Skin of body (tissue), 3 donors: ENCODE results near the gene TEX54. TPM values are rescaled to one million over a fixed set of nuclear protein-coding genes. Genes with fewer than 3 reads are reported as not detected.

Experiments used
- DNase-seq: peaks from one replicate; lab custom pipeline; 2025; lab: John Stamatoyannopoulos, UW
- small RNA-seq: library from RNA; depleted of rRNA; stranded (forward); fragments of <200 nt; gene quantifications from one replicate; pipeline ENCODE3, GENCODE V24; 2014; ENCODE audit warnings: low replicate concordance
- total RNA-seq: library from RNA; depleted of rRNA; stranded (reverse); fragments of >200 nt; gene quantifications from one replicate; pipeline ENCODE4 v1.2.3, GENCODE V29; 2014

TEX54 gene
- total RNA-seq, 1 donor from 2014 or later = not detected

- DNase-seq = no peak
Measured at GRCh38 chr11:62788991-62789390, 43.6 kb downstream of the TEX54 start.

GRCh38 chr11:62787005-62787759 lies 45.5 kb downstream of the TEX54 start, which contains the start of gene TMEM179B:
TSS of gene TMEM179B (plus strand) at chr11:62787402. CDS start at chr11:62787432, 30 bp downstream.
- DNase-seq = peak; percentile 97

- DNase-seq = peak; percentile 70
Measured at GRCh38 chr11:62786318-62787004, 46.2 kb downstream of the TEX54 start.

- DNase-seq = no peak
Measured at GRCh38 chr11:62782753-62783152, 49.9 kb downstream of the TEX54 start.

Small RNA genes lying within 50 kb of the gene (small RNA-seq; reads per million reads assigned to genes)
- gene MIR6514 (0.17 reads per million), gene RF00099 (not detected), gene RNU6-118P (not detected), gene SNORD22 (not detected), gene SNORD26 (not detected), gene SNORD27 (not detected), gene SNORD28 (not detected), gene SNORD30 (521 reads per million, percentile 98 among the genes with 10 or more reads in this experiment)

Other genes starting within 250 kb of the TEX54 start
- 4.1 TPM for gene TUT1, start 241.3 kb downstream of the TEX54 start, total RNA-seq
- gene MTA2, start 231.0 kb downstream of the TEX54 start, total RNA-seq = 78.4 TPM
- gene EML3, start 220.1 kb downstream of the TEX54 start, total RNA-seq = 14.6 TPM
- gene ROM1, start 219.6 kb downstream of the TEX54 start, total RNA-seq = 1.5 TPM
- gene B3GAT3, start 210.9 kb downstream of the TEX54 start, total RNA-seq = 12.5 TPM
- 103 TPM for gene GANAB, start 186.2 kb downstream of the TEX54 start, total RNA-seq
- gene INTS5, start 179.5 kb downstream of the TEX54 start, total RNA-seq = 8.5 TPM
- gene C11orf98, start 167.6 kb downstream of the TEX54 start, total RNA-seq = 23.7 TPM
- gene CSKMT, start 167.5 kb downstream of the TEX54 start, total RNA-seq = 9.9 TPM
- 5.6 TPM for gene UQCC3, start 161.2 kb downstream of the TEX54 start, total RNA-seq
- 6.4 TPM for gene LBHD1, start 160.6 kb downstream of the TEX54 start, total RNA-seq
- gene UBXN1, start 153.8 kb downstream of the TEX54 start, total RNA-seq = 57.2 TPM
- 12.7 TPM for gene LRRN4CL, start 143.3 kb downstream of the TEX54 start, total RNA-seq
- gene BSCL2, start 125.4 kb downstream of the TEX54 start, total RNA-seq = 21.6 TPM
- gene GNG3, start 125.2 kb downstream of the TEX54 start, total RNA-seq = not detected
- gene HNRNPUL2, start 105.4 kb downstream of the TEX54 start, total RNA-seq = 33.3 TPM
- 23.9 TPM for gene TTC9C, start 104.4 kb downstream of the TEX54 start, total RNA-seq
- 7.0 TPM for gene ZBTB3, start 78.7 kb downstream of the TEX54 start, total RNA-seq
- gene POLR2G, start 71.3 kb downstream of the TEX54 start, total RNA-seq = 53.7 TPM
- gene TAF6L, start 61.4 kb downstream of the TEX54 start, total RNA-seq = 13.8 TPM
- gene TMEM179B, start 45.4 kb downstream of the TEX54 start, total RNA-seq = 16.9 TPM
- gene TMEM223, start 40.8 kb downstream of the TEX54 start, total RNA-seq = 9.3 TPM
- gene NXF1, start 27.4 kb downstream of the TEX54 start, total RNA-seq = 33.4 TPM
- gene STX5, start 790 bp downstream of the TEX54 start, total RNA-seq = 38.2 TPM
- 36.1 TPM for gene WDR74, start 6.7 kb upstream of the TEX54 start, total RNA-seq
- 124 TPM for gene SLC3A2, start 48.1 kb upstream of the TEX54 start, total RNA-seq
- gene CHRM1, start 88.5 kb upstream of the TEX54 start, total RNA-seq = 0.69 TPM
- gene SLC22A6, start 152.1 kb upstream of the TEX54 start, total RNA-seq = not detected
- gene SLC22A8, start 183.0 kb upstream of the TEX54 start, total RNA-seq = not detected